Osteoblast (primary cell): ENCODE measurements around the gene ZFHX3. TPM values are rescaled to one million over a fixed set of nuclear protein-coding genes. Genes with fewer than 3 reads are reported as not detected.
A peak's percentile ranks its signal among the peaks of the same experiment; 100 is the strongest.

ENCODE experiments used
- DNase-seq: peaks from one replicate; pipeline ENCODE4 v3.0.0; 2011; ENCODE audit warnings: low spot score, mixed read lengths; ENCODE audit not compliant: insufficient read length; ENCODE audit errors: missing footprints
- H2AFZ ChIP-seq: 2 replicates; pipeline ENCODE4 v1.6.0; 2011; ENCODE audit warnings: mild to moderate bottlenecking, low read length
- H3K27ac ChIP-seq: 2 replicates; pipeline ENCODE4 v1.5.1; 2011; ENCODE audit warnings: mild to moderate bottlenecking, low read depth, low read length, moderate library complexity
- H3K27me3 ChIP-seq: 2 replicates; pipeline ENCODE4 v1.6.0; 2012; ENCODE audit warnings: mild to moderate bottlenecking, control low read depth, inconsistent platforms, low read length, moderate library complexity; ENCODE audit not compliant: insufficient read depth
- H3K36me3 ChIP-seq: 2 replicates; pipeline ENCODE4 v1.5.1; 2011; ENCODE audit warnings: mild to moderate bottlenecking, low read length, control low read depth, moderate library complexity; ENCODE audit not compliant: insufficient read depth
- H3K4me1 ChIP-seq: 2 replicates; pipeline ENCODE4 v1.5.1; 2011; ENCODE audit warnings: mild to moderate bottlenecking, low read length, control low read depth, moderate library complexity; ENCODE audit not compliant: insufficient read depth
- H3K4me2 ChIP-seq: 2 replicates; pipeline ENCODE4 v1.6.0; 2011; ENCODE audit warnings: mild to moderate bottlenecking, low read length; ENCODE audit not compliant: insufficient read depth
- H3K4me3 ChIP-seq: fragments of 200-600 bp; sonication (generic); 3 replicates; pipeline ENCODE4 v1.5.1; 2012; ENCODE audit warnings: mild to moderate bottlenecking, low read length, inconsistent platforms; ENCODE audit not compliant: insufficient read depth
- H3K79me2 ChIP-seq: 2 replicates; pipeline ENCODE4 v1.6.0; 2012; ENCODE audit warnings: mild to moderate bottlenecking, low read length, control low read depth, inconsistent platforms; ENCODE audit not compliant: insufficient read depth
- H3K9me3 ChIP-seq: 2 replicates; pipeline ENCODE4 v1.5.1; 2011; ENCODE audit warnings: low read depth, low read length, control low read depth
- H4K20me1 ChIP-seq: 2 replicates; pipeline ENCODE4 v1.6.0; 2012; ENCODE audit warnings: mild to moderate bottlenecking, low read length, control low read depth; ENCODE audit not compliant: insufficient read depth
- CTCF ChIP-seq: IDR thresholded peaks from 2 replicates; pipeline ENCODE4 v1.5.1; 2011; ENCODE audit warnings: mild to moderate bottlenecking, low read depth, low read length, moderate library complexity; ENCODE audit errors: extremely low read depth
- total RNA-seq: library from RNA; depleted of rRNA; stranded (reverse); fragments of >200 nt; gene quantifications from 2 replicates; pipeline ENCODE4 v1.2.3, GENCODE V29; 2012

The ZFHX3 gene
- total RNA-seq, 1 donor: 14.5 TPM

GRCh38 chr16:72992142-72992601 is 55.8 kb downstream of the ZFHX3 start:
- no peak for DNase-seq
- H3K36me3 ChIP-seq: no peaks in the 10 kb centered on the region
- peaks cover 36% of the 10 kb centered on the region for H4K20me1 ChIP-seq
- peaks cover 43% of the 10 kb centered on the region for H3K4me1 ChIP-seq
- H3K79me2 ChIP-seq: peaks cover 85% of the 10 kb centered on the region
- peak overlapping the region; percentile 92 for H3K27ac ChIP-seq
- H3K9me3 ChIP-seq: no peaks in the 10 kb centered on the region
- no peaks in the 10 kb centered on the region for H3K27me3 ChIP-seq
- H3K4me3 ChIP-seq: no peak overlapping the region
- no peak overlapping the region for H2AFZ ChIP-seq
- TF ChIP-seq CTCF: no peak
- no peak overlapping the region for H3K4me2 ChIP-seq

GRCh38 chr16:72991644-72992043 is 56.3 kb downstream of the ZFHX3 start:
- no peaks in the 10 kb centered on the region for H3K9me3 ChIP-seq
- H3K4me1 ChIP-seq: peaks cover 40% of the 10 kb centered on the region
- TF ChIP-seq CTCF: no peak
- H3K4me2 ChIP-seq: no peak overlapping the region
- H3K27ac ChIP-seq: peak overlapping the region; percentile 92
- H2AFZ ChIP-seq: no peak overlapping the region
- peaks cover 31% of the 10 kb centered on the region for H4K20me1 ChIP-seq
- H3K4me3 ChIP-seq: no peak overlapping the region
- DNase-seq: no peak
- H3K36me3 ChIP-seq: no peaks in the 10 kb centered on the region
- no peaks in the 10 kb centered on the region for H3K27me3 ChIP-seq
- peaks cover 85% of the 10 kb centered on the region for H3K79me2 ChIP-seq

- TF ChIP-seq CTCF: no peak
- Histone ChIP-seq H3K27me3 (no peaks in the 10 kb centered on the region), H3K9me3 (no peaks in the 10 kb centered on the region), H3K4me1 (peaks cover 39% of the 10 kb centered on the region), H2AFZ (no peak overlapping the region), H3K4me3 (no peak overlapping the region), H3K27ac (peak overlapping the region; percentile 92), H4K20me1 (peaks cover 27% of the 10 kb centered on the region), H3K79me2 (peaks cover 85% of the 10 kb centered on the region), H3K4me2 (no peak overlapping the region), H3K36me3 (no peaks in the 10 kb centered on the region)
- DNase-seq: no peak
These were observed 56.7 kb downstream of the ZFHX3 start for GRCh38 chr16:72991211-72991610.

- peak overlapping the region; percentile 90 for H3K4me2 ChIP-seq
- no peaks in the 10 kb centered on the region for H3K36me3 ChIP-seq
- peak overlapping the region; percentile 75 for H2AFZ ChIP-seq
- no peak for DNase-seq
- H4K20me1 ChIP-seq: peaks cover 23% of the 10 kb centered on the region
- H3K4me1 ChIP-seq: peaks cover 44% of the 10 kb centered on the region
- H3K4me3 ChIP-seq: peak overlapping the region; percentile 63
- TF ChIP-seq CTCF: no peak
- H3K79me2 ChIP-seq: peaks cover 85% of the 10 kb centered on the region
- peak overlapping the region; percentile 92 for H3K27ac ChIP-seq
- H3K9me3 ChIP-seq: no peaks in the 10 kb centered on the region
- no peaks in the 10 kb centered on the region for H3K27me3 ChIP-seq
These were observed 57.4 kb downstream of the ZFHX3 start for GRCh38 chr16:72990571-72990970.
